K562 (cell line): ENCODE results near the gene PPP1CB.

ENCODE experiments used
- CREB5 ChIP-seq: fragments of 250-450 bp; sonication (Bioruptor Pico); IDR thresholded peaks from 2 replicates; pipeline ENCODE4 v1.5.0; 2020; ENCODE audit warnings: mild to moderate bottlenecking
- ERF ChIP-seq: fragments of 450-650 bp; formaldehyde crosslinking; IDR thresholded peaks from 2 replicates; pipeline ENCODE4 v1.4.0; 2020; ENCODE audit warnings: mild to moderate bottlenecking, mixed read lengths
- GATA2 ChIP-seq: sonication (generic); formaldehyde crosslinking; IDR thresholded peaks from 2 replicates; pipeline ENCODE4 v1.4.0; 2020; ENCODE audit warnings: mild to moderate bottlenecking, missing genetic modification reagents
- NCOA6 ChIP-seq: fragments of 450-650 bp; IDR thresholded peaks from 2 replicates; pipeline ENCODE4 v1.6.1; 2017; ENCODE audit warnings: mild to moderate bottlenecking
- NCOR1 ChIP-seq: fragments of 450-650 bp; IDR thresholded peaks from 2 replicates; pipeline ENCODE4 v1.6.1; 2016; ENCODE audit warnings: mild to moderate bottlenecking, moderate library complexity
- TF ChIP-seq, protein P1 (sequence below), 3 experiments: IDR thresholded peaks in 2 of 3; conservative IDR thresholded peaks in 1 of 3; 2 replicates each; pipeline ENCODE4 v1.5.1; 2011 to 2012; ENCODE audit warnings: low read length in 3 of 3, mild to moderate bottlenecking in 3 of 3, control low read depth in 2 of 3, improper control_type of control experiment in 1 of 3, inconsistent platforms in 1 of 3, low read depth in 1 of 3, mixed read lengths in 1 of 3, moderate library complexity in 1 of 3; ENCODE audit not compliant: insufficient read depth in 2 of 3
- TF ChIP-seq, protein P2 (sequence below): sonication (generic); formaldehyde crosslinking; IDR thresholded peaks from 2 replicates; pipeline ENCODE4 v1.5.0; 2020; ENCODE audit warnings: missing genetic modification reagents

- TF ChIP-seq CREB5 (CRISPR knock-in tag) (no peak), ERF (CRISPR knock-in tag) (no peak), GATA2 (CRISPR knock-in tag) (no peak), NCOA6 (no peak), NCOR1 (no peak)
- TF ChIP-seq, protein P1, sequence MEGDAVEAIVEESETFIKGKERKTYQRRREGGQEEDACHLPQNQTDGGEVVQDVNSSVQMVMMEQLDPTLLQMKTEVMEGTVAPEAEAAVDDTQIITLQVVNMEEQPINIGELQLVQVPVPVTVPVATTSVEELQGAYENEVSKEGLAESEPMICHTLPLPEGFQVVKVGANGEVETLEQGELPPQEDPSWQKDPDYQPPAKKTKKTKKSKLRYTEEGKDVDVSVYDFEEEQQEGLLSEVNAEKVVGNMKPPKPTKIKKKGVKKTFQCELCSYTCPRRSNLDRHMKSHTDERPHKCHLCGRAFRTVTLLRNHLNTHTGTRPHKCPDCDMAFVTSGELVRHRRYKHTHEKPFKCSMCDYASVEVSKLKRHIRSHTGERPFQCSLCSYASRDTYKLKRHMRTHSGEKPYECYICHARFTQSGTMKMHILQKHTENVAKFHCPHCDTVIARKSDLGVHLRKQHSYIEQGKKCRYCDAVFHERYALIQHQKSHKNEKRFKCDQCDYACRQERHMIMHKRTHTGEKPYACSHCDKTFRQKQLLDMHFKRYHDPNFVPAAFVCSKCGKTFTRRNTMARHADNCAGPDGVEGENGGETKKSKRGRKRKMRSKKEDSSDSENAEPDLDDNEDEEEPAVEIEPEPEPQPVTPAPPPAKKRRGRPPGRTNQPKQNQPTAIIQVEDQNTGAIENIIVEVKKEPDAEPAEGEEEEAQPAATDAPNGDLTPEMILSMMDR (IDR thresholded peaks at IDR 0.05 in 2 of 3, conservative IDR thresholded peaks at IDR 0.05 in 1 of 3; ENCODE audit: insufficient read depth in 2 of 3, low read depth in 1 of 3, low read length in 3 of 3): no peak
- TF ChIP-seq, protein P2, sequence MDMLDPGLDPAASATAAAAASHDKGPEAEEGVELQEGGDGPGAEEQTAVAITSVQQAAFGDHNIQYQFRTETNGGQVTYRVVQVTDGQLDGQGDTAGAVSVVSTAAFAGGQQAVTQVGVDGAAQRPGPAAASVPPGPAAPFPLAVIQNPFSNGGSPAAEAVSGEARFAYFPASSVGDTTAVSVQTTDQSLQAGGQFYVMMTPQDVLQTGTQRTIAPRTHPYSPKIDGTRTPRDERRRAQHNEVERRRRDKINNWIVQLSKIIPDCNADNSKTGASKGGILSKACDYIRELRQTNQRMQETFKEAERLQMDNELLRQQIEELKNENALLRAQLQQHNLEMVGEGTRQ: no peak
Measured at GRCh38 chr2:28761420-28761819, 9.8 kb downstream of the PPP1CB start.
